HT1080 (cell line): ENCODE results near the gene FKBP10. TPM values are rescaled to one million over a fixed set of nuclear protein-coding genes. Genes with fewer than 3 reads are reported as not detected.

Experiments used
- DNase-seq: peaks from one replicate; pipeline ENCODE4 v3.0.0-alpha.2; 2015; ENCODE audit warnings: low read depth
- total RNA-seq: library from RNA; depleted of rRNA; stranded (reverse); fragments of >200 nt; shearing (Covaris generic); gene quantifications from 2 replicates; pipeline ENCODE4 v1.2.3, GENCODE V29; 2014

Gene FKBP10
- total RNA-seq, 1 experiment from 2014 or later = 204 TPM

DNA sequence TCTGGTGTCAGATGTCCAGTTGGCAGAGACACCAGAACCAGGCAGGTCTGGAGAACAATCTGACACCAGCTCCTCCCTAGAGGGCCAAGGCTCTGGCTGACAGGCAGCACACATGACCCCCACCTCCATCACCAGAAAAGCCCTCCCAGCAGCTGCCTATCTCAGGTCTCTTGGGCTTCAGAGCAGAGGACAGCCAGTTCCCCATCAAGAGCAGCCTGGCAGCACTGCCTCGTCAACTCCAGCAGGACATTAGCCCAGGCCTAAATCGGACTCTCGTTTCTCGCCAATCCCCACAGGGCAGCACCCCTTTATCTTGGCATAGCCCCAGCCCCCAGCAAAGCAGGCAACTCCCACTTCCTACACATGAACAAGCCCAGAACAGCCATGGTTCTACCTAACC, 30.7 kb upstream of the FKBP10 start:
- DNase-seq = no peak

DNA sequence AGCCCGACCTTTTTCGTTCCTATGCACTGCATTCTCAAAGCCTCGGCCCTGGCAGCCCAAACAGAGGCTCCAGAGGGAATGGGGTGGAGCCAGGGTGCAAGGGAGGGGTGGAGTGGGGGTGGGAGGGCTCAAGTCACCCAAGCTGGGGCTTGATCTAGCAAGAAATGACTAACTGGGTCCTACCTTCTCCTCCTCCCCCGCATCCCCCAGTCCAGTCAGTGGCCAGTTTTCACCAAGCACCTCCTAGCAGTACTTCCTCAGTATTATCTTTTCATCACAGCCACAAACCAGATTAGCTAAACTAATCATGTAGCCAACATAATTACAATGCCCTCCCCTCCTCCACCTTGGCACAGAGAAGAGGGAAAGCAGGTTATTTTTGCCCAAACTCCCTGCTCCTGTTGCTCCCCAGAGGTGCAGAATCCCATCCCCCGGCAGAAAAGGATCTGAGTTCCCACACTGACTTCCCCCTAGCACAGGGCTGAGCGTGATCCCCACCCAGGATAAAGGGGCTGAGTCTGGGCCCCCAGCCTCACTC, 28.5 kb upstream of the FKBP10 start:
- DNase-seq = peak; percentile 23

DNA sequence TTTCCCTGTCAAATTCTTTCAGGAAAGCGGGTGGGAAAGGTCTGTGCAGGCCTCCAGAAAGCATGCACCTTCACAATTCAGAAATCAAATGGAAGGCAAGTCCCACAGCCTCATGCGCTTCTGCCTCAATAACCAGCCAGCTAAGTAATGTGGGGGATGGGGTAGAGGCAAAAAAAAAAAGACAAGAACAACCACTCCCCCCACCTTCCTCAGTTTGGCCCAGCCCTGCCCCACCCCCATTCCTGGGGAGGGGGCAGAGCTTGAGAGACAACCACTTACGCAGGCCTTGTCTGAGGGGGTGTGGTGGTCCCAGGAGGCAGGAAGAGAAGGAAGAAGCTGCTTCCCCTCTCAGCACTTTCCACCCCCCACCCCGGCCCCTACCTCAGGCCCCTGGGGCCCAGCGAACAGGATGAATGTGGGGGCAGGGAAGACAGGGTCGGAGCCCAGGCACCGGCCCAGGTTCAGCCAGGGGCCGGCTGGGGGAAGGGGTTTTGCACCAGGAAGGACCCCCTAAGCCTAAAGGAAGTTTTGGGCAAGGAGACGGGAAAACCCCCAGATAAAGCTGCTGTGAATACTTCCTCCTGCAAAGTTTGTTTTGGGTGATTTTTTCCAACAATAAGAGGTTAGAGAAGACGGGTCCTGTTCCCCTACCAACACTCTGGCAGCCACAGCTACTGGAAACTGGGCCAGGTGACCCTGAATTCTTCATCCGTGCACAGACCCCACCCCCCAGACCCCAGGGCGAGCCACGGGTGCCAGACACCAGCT, 27.5 kb upstream of the FKBP10 start:
- DNase-seq = no peak

DNA sequence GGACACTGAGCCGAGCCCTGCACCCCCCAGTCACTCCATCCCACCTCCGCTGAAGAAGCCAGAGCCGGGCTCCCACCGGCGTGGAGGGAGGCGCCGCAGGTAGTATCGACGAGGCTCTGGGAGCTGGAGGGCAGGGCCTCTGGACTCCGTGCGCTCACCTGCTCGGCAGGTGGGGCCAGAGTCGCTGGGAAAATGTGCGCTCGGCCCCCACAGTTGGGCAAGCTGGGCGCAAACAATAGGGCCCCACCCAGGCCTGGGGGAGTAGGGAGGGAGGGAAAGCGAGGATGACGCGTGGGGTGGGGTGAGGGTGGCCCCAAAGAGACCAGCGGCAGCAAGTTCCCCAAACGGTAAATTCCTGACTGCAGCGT, 27.0 kb upstream of the FKBP10 start:
- no peak for DNase-seq

DNA sequence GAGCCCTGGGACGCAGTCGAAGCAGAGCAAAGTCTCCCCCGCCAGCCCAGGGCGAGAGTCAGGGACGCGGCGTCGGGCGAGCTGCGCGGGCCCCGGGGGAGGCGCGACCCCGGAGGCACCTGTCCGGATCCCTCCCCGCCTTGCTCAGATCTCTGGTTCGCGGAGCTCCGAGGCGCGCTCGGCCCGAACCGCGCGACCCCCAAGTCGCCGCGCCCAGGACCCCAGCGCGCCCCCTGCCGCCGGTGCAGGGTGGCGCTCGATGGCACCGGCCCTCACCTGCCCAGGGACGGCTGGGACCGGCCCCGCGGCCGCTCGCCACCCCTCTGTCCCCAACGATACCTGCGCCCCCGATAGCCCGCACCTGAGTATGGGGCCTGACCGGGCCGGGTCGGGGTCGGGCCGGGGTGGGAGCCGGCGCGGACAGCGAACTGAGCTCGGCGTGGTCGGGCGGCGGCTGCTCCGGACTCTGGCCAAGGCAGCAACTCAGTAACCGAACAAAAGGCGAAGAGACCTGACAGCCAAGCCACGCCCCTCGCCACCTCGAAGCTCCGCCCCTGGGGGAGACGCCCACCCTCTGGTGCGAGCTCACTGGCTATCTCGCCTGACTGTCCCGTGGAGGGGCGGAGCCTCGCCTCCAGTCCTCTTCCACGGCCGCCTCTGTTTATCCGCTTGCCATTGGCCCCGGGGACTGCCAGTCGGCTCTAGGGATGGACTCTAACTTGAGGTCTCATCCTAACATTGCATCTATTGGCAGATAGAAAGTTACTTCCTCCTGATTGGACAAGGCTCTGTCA, 26.4 kb upstream of the FKBP10 start, which contains the start of gene JUP:
Gene JUP, minus strand, starts transcription at position 485 of the 794 bp plus-strand sequence. CDS start 14,857 bp downstream, outside the sequence.
- DNase-seq = peak; percentile 90

DNA sequence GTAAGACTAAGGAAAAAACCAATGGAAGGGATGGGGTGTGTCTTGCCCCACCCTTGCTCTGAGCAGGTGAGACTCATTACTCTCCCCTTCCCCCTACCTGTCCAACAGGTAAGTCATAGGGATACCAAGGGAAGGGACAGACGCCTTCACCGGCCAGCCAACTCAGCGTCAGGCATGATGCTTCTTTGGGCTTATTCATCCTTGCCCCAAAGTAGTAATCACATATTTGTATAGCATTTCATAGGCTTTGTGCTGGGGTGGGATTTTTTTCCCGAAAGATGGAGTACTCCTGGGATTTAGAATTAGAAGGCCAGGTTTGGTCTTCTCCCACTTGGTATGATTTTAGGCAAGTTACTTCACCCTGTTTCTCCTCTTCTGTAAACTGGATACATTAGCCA, 25.8 kb upstream of the FKBP10 start:
- DNase-seq = no peak

DNA sequence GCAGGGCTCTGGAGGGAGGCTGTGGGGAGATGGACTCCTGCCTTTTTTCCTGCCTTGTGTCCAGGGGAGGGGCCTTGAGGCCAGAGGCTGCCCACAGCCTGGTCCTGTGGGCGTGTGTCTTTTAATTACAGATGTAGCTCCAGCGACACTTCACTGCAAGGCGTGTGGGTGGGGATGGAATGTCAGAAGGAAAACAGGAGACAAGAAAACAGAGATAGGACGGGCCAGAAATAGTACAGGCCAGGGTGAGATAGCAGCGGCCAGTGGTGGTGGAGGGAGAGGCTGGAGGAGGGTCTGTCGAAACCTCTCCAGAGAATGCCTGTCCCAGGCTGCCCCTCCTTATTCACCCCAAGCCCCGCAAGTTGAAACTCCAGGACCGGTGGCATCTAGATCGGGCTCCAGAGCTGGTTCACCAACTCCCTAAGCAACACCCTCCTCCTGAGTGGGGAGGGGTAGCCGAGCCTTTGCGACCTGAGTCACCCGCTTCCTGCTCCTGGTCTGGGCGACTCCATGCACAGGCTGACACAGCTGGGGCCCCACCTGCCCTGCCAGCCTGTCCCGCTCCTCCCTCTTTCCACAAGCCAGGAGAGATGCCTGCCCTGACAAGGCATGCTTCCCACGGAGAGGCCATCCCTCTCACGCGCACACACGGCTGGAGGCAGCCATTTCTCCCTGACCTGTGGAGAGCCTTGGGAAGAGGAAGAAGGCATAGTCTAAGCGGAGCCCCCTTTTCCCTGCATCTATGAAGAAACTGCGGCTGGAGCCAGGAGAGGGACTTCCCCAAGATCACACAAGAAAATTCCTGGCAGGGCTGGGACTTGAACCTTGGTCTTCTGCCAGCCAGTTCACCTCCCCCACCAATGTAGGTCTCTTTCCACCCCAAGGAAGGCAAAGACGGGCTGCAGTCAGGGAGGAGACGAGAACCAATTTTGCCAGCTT, 19.7 kb upstream of the FKBP10 start:
- DNase-seq = peak; percentile 86

DNA sequence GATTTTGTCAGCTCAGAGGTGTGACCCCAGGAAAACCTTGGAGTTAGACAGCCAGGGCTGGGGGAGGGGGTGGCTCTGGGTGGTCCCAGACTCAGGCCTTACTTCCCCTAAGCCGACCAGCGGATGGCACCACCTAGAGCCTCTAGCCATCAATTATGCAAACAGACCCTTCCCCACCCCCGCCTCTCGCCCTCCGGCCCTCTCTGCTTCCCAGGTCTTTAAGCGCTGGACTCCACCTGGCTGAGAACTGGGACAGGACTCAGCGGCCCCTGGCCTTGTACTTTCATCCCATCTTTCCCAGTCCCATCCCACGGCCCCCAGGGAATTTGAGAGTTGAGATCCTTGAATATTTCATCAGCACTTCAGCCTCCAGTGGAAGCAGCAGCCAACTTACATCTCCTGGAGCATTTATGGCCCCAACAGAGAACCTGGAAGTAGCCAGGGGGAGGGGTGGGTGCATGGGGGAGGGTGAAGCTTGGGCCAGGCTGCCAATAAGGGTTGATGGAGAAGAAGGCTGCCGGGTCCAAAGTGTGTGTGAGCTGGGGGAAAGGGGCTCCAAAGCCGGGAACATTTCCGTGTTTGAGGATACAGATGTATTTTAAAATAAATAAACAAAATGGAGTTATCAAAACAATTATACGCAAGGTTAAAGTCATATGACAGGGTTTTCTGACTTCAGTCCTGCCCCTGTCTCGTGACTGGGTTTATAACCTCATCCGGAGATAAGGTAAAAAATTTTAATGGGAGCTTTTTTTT, 18.8 kb upstream of the FKBP10 start:
- no peak for DNase-seq

DNA sequence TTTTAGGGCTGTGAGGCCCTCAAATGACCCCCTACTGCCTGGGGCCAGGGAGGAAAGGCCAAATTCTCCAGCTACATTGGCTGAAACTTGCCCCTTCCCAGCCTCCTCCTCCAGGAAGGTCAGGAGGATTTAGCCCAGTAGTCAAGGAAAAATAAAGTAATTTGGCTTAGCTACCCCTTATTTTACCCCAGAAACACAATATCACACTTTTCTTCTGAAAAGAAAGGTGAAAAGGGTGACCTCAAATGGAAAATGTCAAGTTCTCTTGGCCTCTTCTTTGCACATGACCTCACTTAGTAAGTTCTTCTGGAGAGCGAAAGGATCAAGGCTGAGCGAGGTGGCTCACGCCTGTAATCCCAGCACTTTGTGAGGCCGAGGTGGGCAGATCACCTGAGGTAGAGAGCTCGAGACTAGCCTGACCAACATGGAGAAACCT, 18.2 kb upstream of the FKBP10 start:
- no peak for DNase-seq

DNA sequence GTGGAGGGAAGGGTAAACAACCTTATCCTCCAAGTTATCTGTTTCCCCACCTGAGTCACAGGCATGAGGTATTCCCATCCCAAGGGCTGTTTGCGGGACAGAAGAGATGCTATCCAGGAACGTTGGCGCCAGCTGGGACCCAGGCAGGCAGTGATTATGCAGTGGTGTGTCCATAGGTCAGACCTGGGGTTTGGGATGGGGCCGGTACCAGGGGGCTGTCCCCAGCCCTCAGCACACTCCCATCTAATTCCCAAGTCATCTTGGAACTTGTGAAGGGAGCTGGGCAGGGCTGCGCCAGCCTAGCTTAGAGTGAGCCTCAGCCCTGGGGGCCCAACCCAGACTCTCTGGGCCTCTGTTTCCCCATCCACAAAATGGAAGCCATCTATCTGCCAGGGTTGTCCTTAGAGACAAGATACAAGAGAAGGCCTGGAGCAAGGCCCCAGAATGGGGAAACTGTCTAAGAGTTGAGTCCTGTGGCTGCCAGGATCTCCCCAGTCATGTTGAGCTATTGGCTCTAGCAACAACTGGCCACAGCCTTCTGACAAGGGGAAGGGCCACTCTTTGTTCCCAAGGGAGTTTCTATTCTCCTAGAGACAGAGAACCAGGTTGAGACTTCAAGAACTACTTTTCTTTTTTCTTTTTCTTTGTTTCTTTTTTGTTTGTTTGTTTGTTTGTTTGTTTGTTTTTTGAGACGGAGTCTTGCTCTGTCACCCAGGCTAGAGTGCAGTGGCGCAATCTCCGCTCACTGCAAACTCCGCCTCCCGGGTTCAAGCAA, 16.5 kb upstream of the FKBP10 start:
- DNase-seq = no peak

DNA sequence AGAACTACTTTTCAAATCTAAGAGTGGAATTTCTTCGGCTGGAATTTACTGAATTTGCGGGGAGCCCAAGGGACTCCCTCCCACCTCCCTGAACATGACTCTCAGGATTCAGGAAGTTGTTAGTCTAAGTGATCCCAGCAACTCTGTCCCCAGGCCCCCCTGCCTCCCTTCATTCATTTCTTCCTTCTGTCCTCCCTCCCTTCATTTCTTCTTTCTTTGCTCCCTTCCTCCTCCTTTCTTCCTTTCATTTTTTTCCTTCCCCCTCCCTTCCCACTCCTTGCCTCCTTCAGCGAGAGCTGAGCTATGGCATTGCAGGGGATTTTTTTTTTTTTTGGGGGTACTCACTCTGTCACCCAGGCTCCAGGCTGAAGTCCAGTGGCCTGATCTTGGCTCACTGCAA, 15.4 kb upstream of the FKBP10 start:
- no peak for DNase-seq

DNA sequence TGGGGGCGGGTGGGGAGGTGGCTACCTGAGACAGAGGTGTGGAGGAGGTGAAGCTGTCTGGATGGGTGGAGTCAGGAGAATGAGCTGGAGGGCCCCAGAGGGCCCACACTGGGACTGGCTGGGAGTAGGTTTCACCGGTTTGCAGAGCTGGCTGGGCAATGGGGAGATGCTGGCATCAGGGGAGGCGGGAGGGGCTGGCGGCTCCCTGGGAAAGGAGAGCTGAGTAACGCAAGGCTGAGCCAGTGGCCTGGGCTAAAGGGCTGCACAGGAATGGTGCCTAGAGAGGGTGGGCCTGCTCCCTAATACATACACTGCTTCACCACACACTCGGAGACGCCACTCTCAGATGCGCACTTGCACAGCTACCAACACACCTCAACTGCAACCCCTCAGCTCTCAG, 13.4 kb upstream of the FKBP10 start:
- DNase-seq = no peak

DNA sequence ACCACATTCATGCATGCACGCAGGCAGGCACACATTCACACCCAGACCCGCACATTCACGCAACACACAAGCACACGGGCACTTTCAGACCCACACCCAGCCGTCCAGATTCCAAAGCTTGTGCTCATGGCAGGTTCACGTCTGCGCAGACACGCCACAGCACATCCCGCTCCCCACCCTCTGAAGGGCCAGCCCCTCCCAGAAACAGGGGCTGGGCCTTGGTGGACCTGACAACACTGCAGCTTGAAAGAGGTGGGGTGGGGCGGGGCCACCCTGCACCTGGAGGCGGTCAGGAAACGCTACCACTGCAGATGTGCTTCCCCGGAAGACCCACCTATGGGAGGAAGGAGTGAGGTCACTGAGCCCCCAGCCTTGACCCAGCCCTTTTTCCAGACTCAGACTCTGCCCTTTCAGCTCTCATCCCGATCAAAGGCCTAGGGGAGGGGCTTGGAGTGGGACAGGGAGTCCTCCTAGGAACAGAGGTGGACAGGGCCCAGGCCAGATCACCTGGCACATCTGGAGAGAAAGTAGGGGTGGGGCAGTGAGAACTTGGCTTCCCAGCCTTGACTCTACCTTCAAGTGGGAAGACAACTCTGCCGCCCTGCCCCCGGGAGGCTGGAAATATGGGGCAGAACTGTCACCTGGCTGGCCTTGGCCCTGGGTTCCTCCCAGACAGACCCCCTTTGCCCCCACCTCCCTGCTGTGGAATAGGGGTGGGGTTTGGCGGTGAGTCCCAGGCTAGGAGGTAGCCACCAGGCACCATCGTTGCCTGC, 12.0 kb upstream of the FKBP10 start:
- no peak for DNase-seq

DNA sequence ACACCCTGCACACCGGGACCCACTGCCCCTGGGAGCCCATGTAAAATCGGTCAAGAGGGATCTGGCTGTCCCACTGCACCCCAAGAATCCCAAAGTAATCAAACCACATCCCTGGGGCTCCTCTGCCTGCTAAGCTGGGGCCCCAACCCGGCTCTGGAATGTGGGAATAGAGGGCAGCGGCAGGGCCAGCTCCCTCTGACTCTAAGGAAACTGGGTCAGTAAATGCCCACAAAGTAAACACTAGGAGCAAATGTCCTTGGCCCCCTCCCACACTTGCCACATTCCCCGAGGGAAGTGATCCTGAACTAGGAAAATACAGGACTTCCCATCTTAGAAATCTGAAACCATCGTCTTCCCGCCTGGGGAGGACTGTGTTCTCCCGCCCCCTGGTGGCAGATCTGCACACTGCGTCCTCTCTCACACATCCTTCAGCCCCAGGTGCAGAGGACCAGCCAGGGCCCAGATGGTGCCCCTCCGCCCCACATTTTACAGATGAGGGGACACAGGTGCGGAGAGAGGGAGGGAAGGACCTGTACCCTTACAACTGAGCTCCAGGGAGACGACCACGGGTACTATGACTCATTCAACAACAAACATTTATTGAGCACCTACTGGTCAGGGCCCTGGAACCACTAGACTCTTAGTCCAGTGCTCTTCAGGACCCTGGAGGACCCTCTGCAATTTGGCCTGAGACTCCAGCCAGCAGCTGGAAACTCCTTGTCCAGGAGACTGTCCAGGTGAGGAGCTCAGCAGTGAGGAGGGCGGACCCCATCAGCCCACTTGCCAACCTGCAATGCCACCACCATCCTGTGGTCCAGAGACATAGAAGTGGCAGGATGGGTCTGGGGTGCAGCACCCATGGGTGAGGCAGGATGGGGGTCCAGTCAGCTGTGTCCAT, 11.2 kb upstream of the FKBP10 start:
- peak; percentile 78 for DNase-seq

DNA sequence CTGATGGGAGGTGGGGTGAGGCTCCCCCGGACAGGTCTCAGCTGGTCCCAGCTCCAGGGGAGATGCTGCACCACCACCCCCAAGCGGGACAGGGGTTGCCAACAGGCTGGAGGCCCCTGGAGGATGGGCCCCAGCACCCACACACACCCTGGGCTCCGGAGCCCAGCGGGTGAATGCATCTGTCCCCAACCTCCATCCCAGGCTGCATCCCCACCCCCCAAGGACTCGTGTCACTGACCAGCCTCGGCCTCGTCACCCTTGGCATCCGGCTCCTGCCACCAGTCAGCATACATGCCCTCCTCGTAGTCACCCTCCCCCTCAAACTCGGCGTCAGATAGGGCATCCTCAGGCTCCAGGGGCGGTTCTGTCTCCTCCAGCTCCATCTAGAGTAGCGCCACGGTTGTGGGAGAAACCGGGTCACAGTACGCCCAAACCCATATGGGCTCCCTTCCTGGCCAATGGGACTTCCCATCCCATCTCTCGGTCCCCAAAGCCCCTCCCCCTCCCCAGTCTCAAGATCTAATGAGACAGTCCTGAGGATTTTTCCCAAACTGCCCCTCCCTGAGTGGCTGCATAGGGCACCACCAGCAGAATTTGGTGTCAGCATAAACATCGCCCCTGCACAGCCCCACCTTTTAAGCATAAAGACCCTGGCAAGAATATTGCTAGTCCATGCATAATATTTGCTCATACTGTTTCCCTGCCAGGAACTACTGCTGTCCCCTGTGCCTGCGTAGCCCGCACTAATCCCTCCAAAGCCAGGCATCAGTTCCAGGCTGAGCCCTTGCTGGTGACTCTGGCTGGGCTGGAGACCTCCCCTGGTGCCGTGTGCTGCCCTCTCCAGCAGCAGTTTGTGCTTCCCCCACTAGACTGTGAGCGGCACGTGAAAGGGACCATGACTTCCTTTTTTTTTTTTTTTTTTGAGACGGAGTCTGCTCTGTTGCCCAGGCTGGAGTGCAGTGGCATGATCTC, 9.5 kb upstream of the FKBP10 start:
- DNase-seq = no peak

DNA sequence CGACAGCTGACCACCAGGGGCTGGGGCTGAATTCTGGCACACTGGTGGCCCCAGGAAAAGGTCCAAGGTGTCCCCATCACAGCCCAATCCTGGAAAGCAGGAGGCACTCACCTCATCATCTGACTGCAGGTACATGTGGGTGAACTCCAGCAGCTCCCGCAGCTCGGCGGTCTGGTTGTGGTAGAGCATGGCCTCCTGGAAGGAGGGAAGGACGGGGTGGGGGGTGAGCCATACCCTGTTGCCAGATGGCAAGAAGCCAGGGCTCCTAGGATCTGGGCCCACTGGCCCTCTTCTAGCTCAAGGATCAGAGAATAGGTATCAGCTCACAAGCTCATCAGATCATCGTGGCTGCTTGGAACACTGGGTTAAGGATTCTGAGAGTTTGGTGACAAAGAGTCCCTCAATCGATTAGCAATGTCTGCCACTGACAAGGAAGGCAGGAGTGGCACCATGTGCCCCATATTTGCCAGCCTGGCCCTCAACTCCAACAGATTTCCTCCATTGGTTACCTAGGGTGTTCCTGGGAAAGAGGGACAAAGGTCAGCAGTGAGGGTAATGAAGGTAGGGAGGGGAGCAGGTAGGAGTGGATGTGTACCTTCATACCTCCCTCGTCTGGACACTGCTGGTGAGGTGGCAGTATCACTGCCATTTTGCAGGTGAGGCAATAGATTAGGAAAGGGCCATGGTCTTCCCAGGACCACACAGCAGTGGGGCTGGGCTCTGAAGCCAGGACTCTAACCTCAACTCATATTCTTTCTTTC, 5.9 kb upstream of the FKBP10 start:
- no peak for DNase-seq
